Right renal cortex interstitium (tissue), 3 donors: ENCODE data around the gene TNFRSF11A. TPM values are rescaled to one million over a fixed set of nuclear protein-coding genes. Genes with fewer than 3 reads are reported as not detected.

ENCODE experiments used
- DNase-seq, 3 donors: peaks; one replicate each; pipeline ENCODE4 v3.0.0-alpha.2; 2013; ENCODE audit warnings: low read depth in 3 of 3, low spot score in 2 of 3
- polyA plus RNA-seq, 3 donors: library from polyadenylated mRNA; unstranded; fragments of 120-200 nt; gene quantifications; one replicate each; pipeline ENCODE4 v1.2.1, GENCODE V29; 2013; ENCODE audit not compliant: insufficient read length in 3 of 3

TNFRSF11A gene
- polyA plus RNA-seq, 3 donors = 1.6 to 2.3 (median 2.1) TPM

GRCh38 chr18:62324181-62324828 is 805 bp upstream of the TNFRSF11A start:
- no peak for DNase-seq

- DNase-seq = no peak
These were observed 916 bp downstream of the TNFRSF11A start for GRCh38 chr18:62325806-62326645.

- no peak for DNase-seq
These were observed 1.7 kb downstream of the TNFRSF11A start for GRCh38 chr18:62326646-62327348.

GRCh38 chr18:62327977-62328376 is 2.9 kb downstream of the TNFRSF11A start:
- DNase-seq = no peak

- DNase-seq = no peak
These were observed 3.7 kb downstream of the TNFRSF11A start for GRCh38 chr18:62328586-62329525.

GRCh38 chr18:62329691-62330454 is 4.8 kb downstream of the TNFRSF11A start:
- no peak for DNase-seq

GRCh38 chr18:62330650-62331049 is 5.5 kb downstream of the TNFRSF11A start:
- DNase-seq = no peak

- no peak for DNase-seq
These were observed 6.7 kb downstream of the TNFRSF11A start for GRCh38 chr18:62331581-62332356.

- no peak for DNase-seq
These were observed 7.3 kb downstream of the TNFRSF11A start for GRCh38 chr18:62332431-62332830.

GRCh38 chr18:62332964-62333695 is 8.0 kb downstream of the TNFRSF11A start:
- DNase-seq = no peak

GRCh38 chr18:62334120-62334519 is 9.0 kb downstream of the TNFRSF11A start:
- no peak for DNase-seq

- no peak for DNase-seq
These were observed 10.4 kb downstream of the TNFRSF11A start for GRCh38 chr18:62335494-62335893.

GRCh38 chr18:62336618-62337017 is 11.5 kb downstream of the TNFRSF11A start:
- no peak for DNase-seq

- DNase-seq = no peak
These were observed 12.2 kb downstream of the TNFRSF11A start for GRCh38 chr18:62337336-62337735.

GRCh38 chr18:62338446-62339105 is 13.5 kb downstream of the TNFRSF11A start:
- DNase-seq = no peak

GRCh38 chr18:62339106-62339988 is 14.2 kb downstream of the TNFRSF11A start:
- no peak for DNase-seq

GRCh38 chr18:62340996-62341395 is 15.9 kb downstream of the TNFRSF11A start:
- no peak for DNase-seq
